HepG2 (cell line): Measurements from ENCODE around the gene OR10P1. TPM values are rescaled to one million over a fixed set of nuclear protein-coding genes. Genes with fewer than 3 reads are reported as not detected.

Source experiments
- ATAC-seq: fragments of 200-7000 bp; cut with Tn5 transposase; 3 replicates; pipeline ENCODE4 v1.9.1; 2020; ENCODE audit warnings: mild to moderate bottlenecking, moderate library complexity
- BruUV-seq: library from RNA; stranded (reverse); fragments of 400-500 nt; replicated peaks from 2 replicates; lab custom pipeline; 2021; lab: Mats Ljungman, UMichigan
- CTCF ChIA-PET: fragments of 300-600 bp; formaldehyde crosslinking; extraction: SDS; loops from one replicate; lab custom pipeline; 2021; ENCODE audit warnings: low total read pairs, inconsistent platforms, low intra/inter-chr PET ratio; lab: Yijun Ruan, JAX
- POLR2A ChIA-PET: fragments of 350-600 bp; sonication (Branson Sonifier 250); formaldehyde crosslinking; loops from one replicate; lab custom pipeline; 2020; ENCODE audit warnings: antibody characterized with exemption, inconsistent platforms; lab: Yijun Ruan, JAX
- DNase-seq: peaks from one replicate; pipeline ENCODE4 v3.0.0-alpha.2; 2015; ENCODE audit warnings: low spot score
- FAIRE-seq: peaks from 3 replicates; lab custom pipeline; 2011; peaks lifted over from hg19 to GRCh38; lab: Jason Lieb, UNC
- H2AFZ ChIP-seq: one replicate; pipeline ENCODE4 v1.6.1; 2011; ENCODE audit warnings: low read length, inconsistent platforms
- H3K27ac ChIP-seq: fragments of 300-600 bp; 3 replicates; pipeline ENCODE4 v1.8.0; 2011; ENCODE audit warnings: mixed run types, mild to moderate bottlenecking, mixed read lengths, low read length, inconsistent platforms; ENCODE audit not compliant: insufficient read depth; ENCODE audit errors: extremely low read length
- H3K27me3 ChIP-seq, 2 experiments: fragments of 200-600 bp in 1 of 2; 2 replicates in 1 of 2; 3 replicates in 1 of 2; pipeline versions ENCODE4 v1.6.0 to v1.8.0; 2011; ENCODE audit warnings: low read length in 2 of 2, mild to moderate bottlenecking in 2 of 2, moderate library complexity in 2 of 2, inconsistent platforms in 1 of 2; ENCODE audit not compliant: insufficient read depth in 2 of 2, control insufficient read depth in 1 of 2
- H3K36me3 ChIP-seq, 2 experiments: fragments of 200-600 bp in 1 of 2; replicated peaks in 1 of 2; 2 replicates in 1 of 2; 3 replicates in 1 of 2; pipeline versions ENCODE4 v1.5.1 to v1.8.0; 2011; ENCODE audit warnings: low read length in 2 of 2, inconsistent platforms in 1 of 2; ENCODE audit not compliant: insufficient read depth in 2 of 2, control insufficient read depth in 1 of 2
- H3K4me1 ChIP-seq: 2 replicates; pipeline ENCODE4 v1.5.1; 2012; ENCODE audit warnings: low read length, inconsistent platforms; ENCODE audit not compliant: insufficient read depth
- H3K4me2 ChIP-seq: 2 replicates; pipeline ENCODE4 v1.6.0; 2011; ENCODE audit warnings: low read depth, low read length, inconsistent platforms
- H3K4me3 ChIP-seq, 3 experiments: fragments of 200-600 bp in 1 of 3; sonication (generic), shearing (Covaris generic) in 1 of 3; replicated peaks in 1 of 3; 2 replicates each; pipeline ENCODE4 v1.5.1; 2011 to 2016; ENCODE audit warnings: low read length in 3 of 3, inconsistent platforms in 2 of 3, low read depth in 2 of 3, mild to moderate bottlenecking in 2 of 3, control low read depth in 1 of 3, mixed read lengths in 1 of 3; ENCODE audit not compliant: insufficient read depth in 1 of 3
- H3K79me2 ChIP-seq: one replicate; pipeline ENCODE4 v1.6.1; 2011; ENCODE audit warnings: low read length, inconsistent platforms; ENCODE audit not compliant: insufficient read depth
- H3K9ac ChIP-seq: 2 replicates; pipeline ENCODE4 v1.6.0; 2011; ENCODE audit warnings: mild to moderate bottlenecking, low read depth, low read length, inconsistent platforms; ENCODE audit not compliant: insufficient read depth
- H3K9me3 ChIP-seq: 2 replicates; pipeline ENCODE4 v1.5.1; 2012; ENCODE audit warnings: mild to moderate bottlenecking, low read length
- H4K20me1 ChIP-seq: 2 replicates; pipeline ENCODE4 v1.6.0; 2011; ENCODE audit warnings: inconsistent platforms, mild to moderate bottlenecking, low read length, moderate library complexity; ENCODE audit not compliant: insufficient read depth
- RBAK ChIP-seq: sonication (generic); formaldehyde crosslinking; IDR thresholded peaks from 2 replicates; pipeline ENCODE4 v1.5.1; 2020; ENCODE audit warnings: mild to moderate bottlenecking, missing genetic modification reagents
- RORA ChIP-seq: sonication (generic); formaldehyde crosslinking; IDR thresholded peaks from 2 replicates; pipeline ENCODE4 v1.5.0; 2020; ENCODE audit warnings: mild to moderate bottlenecking, missing genetic modification reagents, moderate library complexity
- ZFP62 ChIP-seq: sonication (generic); formaldehyde crosslinking; IDR thresholded peaks from 2 replicates; pipeline ENCODE4 v1.4.0; 2020; ENCODE audit warnings: missing genetic modification reagents
- ZNF44 ChIP-seq: sonication (generic); formaldehyde crosslinking; IDR thresholded peaks from 2 replicates; pipeline ENCODE4 v1.5.1; 2020; ENCODE audit warnings: mild to moderate bottlenecking, missing genetic modification reagents
- ZNF530 ChIP-seq: sonication (generic); formaldehyde crosslinking; IDR thresholded peaks from 2 replicates; pipeline ENCODE4 v1.5.0; 2020; ENCODE audit warnings: low read depth, mild to moderate bottlenecking, missing genetic modification reagents
- ZNF543 ChIP-seq: sonication (generic); formaldehyde crosslinking; IDR thresholded peaks from 2 replicates; pipeline ENCODE4 v1.4.0; 2020; ENCODE audit warnings: mild to moderate bottlenecking, missing genetic modification reagents
- ZNF75D ChIP-seq: sonication (generic); formaldehyde crosslinking; IDR thresholded peaks from 2 replicates; pipeline ENCODE4 v1.8.1; 2023; ENCODE audit warnings: missing genetic modification reagents, mild to moderate bottlenecking, borderline replicate concordance
- ZSCAN5A ChIP-seq: sonication (generic); formaldehyde crosslinking; IDR thresholded peaks from 2 replicates; pipeline ENCODE4 v1.8.0; 2022; ENCODE audit warnings: mild to moderate bottlenecking, missing genetic modification reagents, borderline replicate concordance
- WGBS: methylation state at CpG from one replicate; pipeline ENCODE4 v1.1.6; 2017; ENCODE audit warnings: low lambda C conversion rate; 5-methylcytosine and 5-hydroxymethylcytosine counted together
- in situ Hi-C: cut with HindIII; loops from 2 replicates; pipeline ENCODE4 v1.10.0; 2017; ENCODE audit warnings: low pct_unique_long_range_greater_than_20kb; ENCODE audit not compliant: extremely low pct_ligation_motif_present
- intact Hi-C: fragments of 100-400 bp; cut with micrococcal nuclease; formaldehyde crosslinking; loops from one replicate; pipeline ENCODE4 v1.10.0; 2022; ENCODE audit not compliant: unreplicated experiment
- polyA plus RNA-seq, 8 experiments: library from polyadenylated mRNA; depleted of rRNA in 3 of 8; stranded (reverse) in 7 of 8; unstranded in 1 of 8; fragments of >200 nt; fragmentation: Illumina TruSeq in 4 of 8; extraction: Trizol in 4 of 8; gene quantifications; 2 replicates each; pipeline versions ENCODE4 v1.2.1 to v1.2.3, GENCODE V29; 2011 to 2016; ENCODE audit warnings: low read depth in 4 of 8, missing spikeins in 1 of 8, mixed read lengths in 1 of 8; ENCODE audit not compliant: insufficient read depth in 1 of 8
- total RNA-seq, 5 experiments: library from RNA; depleted of rRNA; stranded (reverse); fragments of >200 nt; fragmentation: Illumina TruSeq; extraction: Trizol; gene quantifications; 2 replicates each; pipeline ENCODE4 v1.2.3, GENCODE V29; 2016; ENCODE audit warnings: low read depth in 1 of 5

The OR10P1 gene
- total and polyA plus RNA-seq, 2 of the 13 experiments (the other 11 are each of a cell fraction or from before 2014, with no cell fraction given) = not detected

GRCh38 chr12:55653031-55653430 is 16.3 kb downstream of the OR10P1 start:
- H4K20me1 ChIP-seq = no peaks in the 10 kb centered on the region
- ChIA-PET POLR2A (no interaction called here), CTCF (no interaction called here)
- ATAC-seq (no peak), DNase-seq (no peak), FAIRE-seq (no peak)
- TF ChIP-seq RBAK (CRISPR knock-in tag) (no peak), ZFP62 (CRISPR knock-in tag) (no peak)
- no peaks in the 10 kb centered on the region for H3K27me3 ChIP-seq
- H3K79me2 ChIP-seq = no peaks in the 10 kb centered on the region
- intact Hi-C loops = no loop called here
- no TSS peak for BruUV-seq
- H3K4me2 ChIP-seq = no peak overlapping the region
- peaks cover 37% of the 10 kb centered on the region for H3K4me1 ChIP-seq
- H3K9ac ChIP-seq = no peak overlapping the region
- in situ Hi-C loops = no loop called here
- no peak overlapping the region for H3K4me3 ChIP-seq
- no peak overlapping the region for H2AFZ ChIP-seq
- 80% methylated on average over 3 of the region's 3 CpGs for WGBS
- no peaks in the 10 kb centered on the region for H3K36me3 ChIP-seq
- no peaks in the 10 kb centered on the region for H3K9me3 ChIP-seq
- H3K27ac ChIP-seq = no peak overlapping the region

DNA sequence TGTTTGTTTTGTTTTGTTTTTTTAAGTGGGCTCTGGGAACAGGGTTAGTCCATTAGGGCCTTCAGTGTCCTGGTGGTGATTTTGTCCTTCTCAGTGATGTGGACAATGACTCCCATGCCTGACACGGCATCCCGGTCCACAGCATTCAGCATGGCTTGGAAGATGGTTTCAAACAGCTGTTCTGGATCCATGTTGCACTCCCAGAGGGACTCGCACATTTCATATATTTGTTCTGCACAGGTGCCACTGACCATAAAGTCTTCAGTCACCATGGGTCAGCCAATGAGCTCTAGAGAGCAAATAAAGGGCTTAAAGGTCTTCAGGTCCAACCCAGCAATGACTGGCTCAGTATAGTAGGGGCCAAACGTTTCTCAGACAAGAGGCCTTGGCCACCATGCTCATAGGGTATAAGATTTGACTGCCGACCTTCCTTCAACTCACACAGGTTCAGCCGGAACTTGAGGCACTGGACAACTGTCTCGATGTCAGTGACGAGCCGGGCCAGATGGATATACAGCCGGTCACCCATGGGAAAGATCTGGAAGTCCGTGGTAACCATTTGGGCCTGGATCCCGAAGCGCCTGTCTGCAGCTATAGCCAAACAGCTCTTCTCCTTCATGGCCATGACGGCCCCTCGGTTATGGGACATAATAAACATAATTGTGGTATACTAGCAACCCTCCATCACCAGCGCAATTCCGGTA is 18.0 kb downstream of the OR10P1 start:
- H3K27me3 ChIP-seq = no peaks in the 10 kb centered on the region
- no peak overlapping the region for H3K27ac ChIP-seq
- H3K4me2 ChIP-seq = no peak overlapping the region
- H3K36me3 ChIP-seq = no peaks in the 10 kb centered on the region
- H3K79me2 ChIP-seq = no peaks in the 10 kb centered on the region
- no peaks in the 10 kb centered on the region for H3K9me3 ChIP-seq
- ATAC-seq = no peak
- H4K20me1 ChIP-seq = no peaks in the 10 kb centered on the region
- TF ChIP-seq ZNF543 (CRISPR knock-in tag) (no peak), RORA (CRISPR knock-in tag) (no peak), ZNF530 (CRISPR knock-in tag) (no peak), ZNF75D (CRISPR knock-in tag) (no peak), ZSCAN5A (CRISPR knock-in tag) (no peak), ZNF44 (CRISPR knock-in tag) (no peak)
- no TSS peak for BruUV-seq
- peaks cover 36% of the 10 kb centered on the region for H3K4me1 ChIP-seq
- H2AFZ ChIP-seq = no peak overlapping the region
- CTCF ChIA-PET = no interaction called here
- no peak overlapping the region for H3K9ac ChIP-seq
- H3K4me3 ChIP-seq = no peak overlapping the region
- no peak for FAIRE-seq
- 58% methylated on average over 11 of the region's 17 CpGs for WGBS
- in situ Hi-C loops (no loop called here), intact Hi-C loops (no loop called here)
- no peak for DNase-seq
- POLR2A ChIA-PET = no interaction called here
